A549 (cell line): ENCODE results near the gene ERCC8.

Experiments
- CHD2 ChIP-seq: fragments of 150-350 bp; IDR thresholded peaks from 2 replicates; pipeline ENCODE4 v1.6.1; 2014; ENCODE audit warnings: low read length; ENCODE audit not compliant: partially characterized antibody
- EP300 ChIP-seq, 2 experiments: fragments of >200 bp; sonication (Bioruptor Twin); formaldehyde crosslinking; IDR thresholded peaks; 2 replicates in 1 of 2; 3 replicates in 1 of 2; pipeline ENCODE4 v1.6.1; 2016 to 2017
- ESRRA ChIP-seq: fragments of 150-350 bp; IDR thresholded peaks from 2 replicates; pipeline ENCODE4 v1.6.1; 2014; ENCODE audit warnings: mild to moderate bottlenecking, low read length, borderline replicate concordance
- MAZ ChIP-seq: fragments of 150-350 bp; IDR thresholded peaks from 2 replicates; pipeline ENCODE4 v1.6.1; 2014; ENCODE audit warnings: antibody characterized with exemption, low read depth, low read length, borderline replicate concordance
- POLR2A ChIP-seq: IDR thresholded peaks from 2 replicates; pipeline ENCODE4 v1.6.1; 2012; ENCODE audit warnings: mild to moderate bottlenecking, low read length
- RAD21 ChIP-seq, 2 experiments: fragments of >200 bp in 1 of 2; sonication (Bioruptor Twin) in 1 of 2; formaldehyde crosslinking in 1 of 2; IDR thresholded peaks in 1 of 2; conservative IDR thresholded peaks in 1 of 2; 2 replicates in 1 of 2; 3 replicates in 1 of 2; pipeline ENCODE4 v1.6.1; 2012 to 2018; ENCODE audit warnings: inconsistent platforms in 1 of 2
- RFX5 ChIP-seq: fragments of 450-650 bp; IDR thresholded peaks from 2 replicates; pipeline ENCODE4 v1.7.1; 2014; ENCODE audit warnings: antibody characterized with exemption, mild to moderate bottlenecking, moderate library complexity
- USF2 ChIP-seq: fragments of 450-650 bp; IDR thresholded peaks from 2 replicates; pipeline ENCODE4 v1.6.1; 2014; ENCODE audit warnings: antibody characterized with exemption
- TF ChIP-seq, protein P1 (sequence below): fragments of >200 bp; sonication (Bioruptor Twin); formaldehyde crosslinking; IDR thresholded peaks from 3 replicates; pipeline ENCODE4 v1.5.1; 2016
- TF ChIP-seq, protein P2 (sequence below): IDR thresholded peaks from 2 replicates; pipeline ENCODE4 v1.6.1; 2012

DNA sequence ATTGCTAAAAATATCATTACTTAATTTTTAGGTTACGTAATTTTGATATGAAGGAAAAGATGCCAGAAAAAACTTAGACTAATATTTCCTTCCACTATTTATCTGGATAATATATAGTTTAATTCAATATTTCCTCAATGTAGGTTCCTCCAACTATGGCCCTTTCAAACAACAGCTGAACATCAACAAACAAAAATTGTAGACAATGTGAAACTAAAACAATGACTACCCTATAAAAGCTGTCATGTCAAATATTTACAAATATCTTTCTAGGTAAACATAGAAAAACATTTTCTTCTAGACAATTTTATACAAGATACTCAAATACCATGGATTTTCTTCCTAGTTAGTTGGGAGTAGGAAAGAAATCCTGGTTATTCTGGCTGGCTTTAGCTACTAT lies 117.7 kb downstream of the ERCC8 start:
- TF ChIP-seq, protein P1, sequence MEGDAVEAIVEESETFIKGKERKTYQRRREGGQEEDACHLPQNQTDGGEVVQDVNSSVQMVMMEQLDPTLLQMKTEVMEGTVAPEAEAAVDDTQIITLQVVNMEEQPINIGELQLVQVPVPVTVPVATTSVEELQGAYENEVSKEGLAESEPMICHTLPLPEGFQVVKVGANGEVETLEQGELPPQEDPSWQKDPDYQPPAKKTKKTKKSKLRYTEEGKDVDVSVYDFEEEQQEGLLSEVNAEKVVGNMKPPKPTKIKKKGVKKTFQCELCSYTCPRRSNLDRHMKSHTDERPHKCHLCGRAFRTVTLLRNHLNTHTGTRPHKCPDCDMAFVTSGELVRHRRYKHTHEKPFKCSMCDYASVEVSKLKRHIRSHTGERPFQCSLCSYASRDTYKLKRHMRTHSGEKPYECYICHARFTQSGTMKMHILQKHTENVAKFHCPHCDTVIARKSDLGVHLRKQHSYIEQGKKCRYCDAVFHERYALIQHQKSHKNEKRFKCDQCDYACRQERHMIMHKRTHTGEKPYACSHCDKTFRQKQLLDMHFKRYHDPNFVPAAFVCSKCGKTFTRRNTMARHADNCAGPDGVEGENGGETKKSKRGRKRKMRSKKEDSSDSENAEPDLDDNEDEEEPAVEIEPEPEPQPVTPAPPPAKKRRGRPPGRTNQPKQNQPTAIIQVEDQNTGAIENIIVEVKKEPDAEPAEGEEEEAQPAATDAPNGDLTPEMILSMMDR, result no peak
- TF ChIP-seq ESRRA (no peak), MAZ (no peak), RFX5 (no peak), USF2 (no peak), POLR2A (no peak), CHD2 (no peak), EP300 (IDR thresholded peaks at IDR 0.05) (no peak), RAD21 (conservative IDR thresholded peaks at IDR 0.05 in 1 of 2, IDR thresholded peaks at IDR 0.05 in 1 of 2) (no peak)
- TF ChIP-seq, protein P2, sequence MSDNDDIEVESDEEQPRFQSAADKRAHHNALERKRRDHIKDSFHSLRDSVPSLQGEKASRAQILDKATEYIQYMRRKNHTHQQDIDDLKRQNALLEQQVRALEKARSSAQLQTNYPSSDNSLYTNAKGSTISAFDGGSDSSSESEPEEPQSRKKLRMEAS, result no peak
